Neural crest cell (in vitro differentiated cells): ENCODE results near the gene NDFIP1. TPM values are rescaled to one million over a fixed set of nuclear protein-coding genes. Genes with fewer than 3 reads are reported as not detected.

Experiments
- DNase-seq: peaks from one replicate; pipeline ENCODE4 v3.0.0; 2021; ENCODE audit warnings: low read depth, mixed read lengths, low spot score
- H3K27ac Mint-ChIP-seq: one replicate; pipeline ENCODE4 v1.8.0; 2021; ENCODE audit warnings: mild to moderate bottlenecking, mixed read lengths; ENCODE audit not compliant: unreplicated experiment
- H3K27me3 Mint-ChIP-seq: 2 replicates; pipeline ENCODE4 v1.8.0; 2021; ENCODE audit warnings: low read depth, mild to moderate bottlenecking, mixed read lengths
- H3K36me3 Mint-ChIP-seq: 2 replicates; pipeline ENCODE4 v1.8.0; 2021; ENCODE audit warnings: low read depth, mild to moderate bottlenecking, mixed read lengths
- H3K4me1 Mint-ChIP-seq: 2 replicates; pipeline ENCODE4 v1.8.0; 2021; ENCODE audit warnings: mixed read lengths
- H3K4me3 Mint-ChIP-seq: one replicate; pipeline ENCODE4 v1.8.0; 2021; ENCODE audit warnings: mild to moderate bottlenecking, mixed read lengths
- H3K9me3 Mint-ChIP-seq: 2 replicates; pipeline ENCODE4 v1.8.0; 2021; ENCODE audit warnings: mixed read lengths
- CTCF ChIP-seq: fragments of 200-600 bp; sonication (generic); conservative IDR thresholded peaks from 2 replicates; pipeline ENCODE4 v1.5.0; 2021; ENCODE audit warnings: antibody characterized with exemption, mild to moderate bottlenecking
- total RNA-seq: library from RNA; stranded (reverse); gene quantifications from 2 replicates; pipeline ENCODE4 v1.2.1, GENCODE V29; 2021

NDFIP1 gene
- total RNA-seq, 1 donor from 2014 or later: 43.4 TPM

- no peaks in the 10 kb centered on the region for H3K36me3 Mint-ChIP-seq
- H3K27me3 Mint-ChIP-seq: no peaks in the 10 kb centered on the region
- H3K9me3 Mint-ChIP-seq: no peaks in the 10 kb centered on the region
- no peak for TF ChIP-seq CTCF
- H3K4me1 Mint-ChIP-seq: peaks cover 23% of the 10 kb centered on the region
- DNase-seq: no peak
- peak overlapping the region; percentile 88 for H3K4me3 Mint-ChIP-seq
- H3K27ac Mint-ChIP-seq: no peak overlapping the region
These were observed 1.4 kb upstream of the NDFIP1 start for GRCh38 chr5:142107036-142107735.

- H3K27ac Mint-ChIP-seq: no peak overlapping the region
- peaks cover 26% of the 10 kb centered on the region for H3K4me1 Mint-ChIP-seq
- no peaks in the 10 kb centered on the region for H3K9me3 Mint-ChIP-seq
- DNase-seq: no peak
- peaks cover 3% of the 10 kb centered on the region for H3K36me3 Mint-ChIP-seq
- no peaks in the 10 kb centered on the region for H3K27me3 Mint-ChIP-seq
- TF ChIP-seq CTCF: no peak
- peak overlapping the region; percentile 88 for H3K4me3 Mint-ChIP-seq
These were observed 695 bp upstream of the NDFIP1 start for GRCh38 chr5:142107736-142108431.

- Mint-ChIP-seq H3K9me3 (peaks cover 2% of the 10 kb centered on the region), H3K36me3 (peaks cover 4% of the 10 kb centered on the region), H3K27ac (peak overlapping the region; percentile 75), H3K27me3 (no peaks in the 10 kb centered on the region), H3K4me3 (peak overlapping the region; percentile 95), H3K4me1 (peaks cover 27% of the 10 kb centered on the region)
- TF ChIP-seq CTCF: no peak
- no peak for DNase-seq
These were observed 909 bp downstream of the NDFIP1 start for GRCh38 chr5:142109331-142110045.

GRCh38 chr5:142110046-142110531, 1.5 kb downstream of the NDFIP1 start:
- Mint-ChIP-seq H3K36me3 (peaks cover 4% of the 10 kb centered on the region), H3K27ac (no peak overlapping the region), H3K4me3 (peak overlapping the region; percentile 95)

More at GRCh38 chr5:142110046-142110531, 1.5 kb downstream of the NDFIP1 start:
- peaks cover 27% of the 10 kb centered on the region for H3K4me1 Mint-ChIP-seq
- no peak for TF ChIP-seq CTCF
- DNase-seq: no peak
- H3K9me3 Mint-ChIP-seq: peaks cover 2% of the 10 kb centered on the region
- H3K27me3 Mint-ChIP-seq: no peaks in the 10 kb centered on the region
